ENCODE data around the gene KAT7. TPM values are rescaled to one million over a fixed set of nuclear protein-coding genes. Genes with fewer than 3 reads are reported as not detected.
"Not testable (repeated sequence)": the region's sequence is repeated elsewhere in the genome, so short reads cannot be mapped to it uniquely, and the experiment has no call there.

The KAT7 gene
- polyA plus RNA-seq, 10 donors = 21.9 to 35.2 (median 27.7) TPM

DNA sequence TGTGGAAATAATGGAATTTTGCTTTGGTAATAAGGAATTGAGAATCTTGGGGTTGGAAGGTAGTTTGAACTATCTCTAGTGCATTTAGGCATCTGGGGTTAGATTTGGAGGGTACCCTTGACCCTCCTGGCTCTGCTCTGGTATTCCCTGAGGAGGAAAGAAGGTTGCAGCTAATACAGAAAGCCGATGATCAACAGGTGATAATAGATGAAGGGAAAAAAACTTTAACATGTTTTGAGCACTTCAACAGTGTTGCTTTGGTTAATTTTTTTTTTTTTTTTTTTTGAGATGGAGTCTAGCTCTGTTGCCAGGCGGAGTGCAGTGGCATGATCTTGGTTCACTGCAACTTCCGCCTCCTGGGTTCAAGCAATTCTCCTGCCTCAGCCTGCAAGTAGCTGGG is 4.8 kb downstream of the KAT7 start:
- no peak for DNase-seq

DNA sequence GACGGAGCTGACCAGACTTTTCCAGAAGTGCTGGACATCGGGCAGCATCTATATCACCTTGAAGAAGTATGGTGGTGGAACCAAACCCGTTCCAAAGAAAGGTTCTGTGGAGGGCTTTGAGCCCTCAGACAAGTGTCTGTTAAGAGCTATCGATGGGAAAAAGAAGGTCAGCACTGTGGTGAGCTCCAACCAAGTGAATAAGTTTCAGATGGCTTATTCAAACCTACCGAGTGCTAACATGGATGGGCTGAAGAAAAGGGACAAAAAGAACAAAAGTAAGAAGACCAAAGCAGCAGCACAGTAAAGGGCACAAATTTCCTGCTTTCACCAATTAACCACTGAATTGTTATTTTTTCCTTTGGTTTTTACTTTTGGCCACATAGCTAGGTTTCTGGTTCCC is 6.9 kb downstream of the KAT7 start:
- no peak for DNase-seq

DNA sequence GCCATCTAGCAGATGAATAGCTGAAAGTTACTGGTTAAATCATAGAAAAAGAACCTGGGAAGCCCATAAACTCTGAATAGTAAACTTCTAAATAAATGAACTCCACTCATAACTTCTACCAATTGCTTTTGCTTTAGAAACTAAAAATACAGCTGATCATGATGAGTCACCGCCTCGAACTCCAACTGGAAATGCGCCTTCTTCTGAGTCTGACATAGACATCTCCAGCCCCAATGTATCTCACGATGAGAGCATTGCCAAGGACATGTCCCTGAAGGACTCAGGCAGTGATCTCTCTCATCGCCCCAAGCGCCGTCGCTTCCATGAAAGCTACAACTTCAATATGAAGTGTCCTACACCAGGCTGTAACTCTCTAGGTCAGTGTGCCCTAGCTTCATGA is 9.7 kb downstream of the KAT7 start:
- no peak for DNase-seq

DNA sequence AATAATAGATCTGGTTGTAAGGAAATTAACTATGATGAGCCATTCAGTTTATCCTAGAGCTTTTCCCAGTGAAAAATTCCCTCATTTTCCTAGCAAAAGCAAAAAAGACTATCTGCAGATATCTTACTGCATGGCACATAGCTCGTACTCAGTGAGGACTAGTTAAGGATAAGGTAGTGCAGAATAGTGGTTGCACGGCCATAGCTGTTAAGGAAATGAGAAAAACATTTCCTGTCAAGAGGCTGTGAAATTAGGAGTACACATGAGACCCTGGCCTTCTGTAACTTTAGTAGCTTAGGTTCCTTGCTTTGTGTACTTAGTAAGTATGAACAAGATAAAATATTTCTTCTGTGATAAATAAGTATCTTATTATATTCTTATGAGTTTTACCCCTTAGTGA is 10.3 kb downstream of the KAT7 start:
- DNase-seq = no peak

DNA sequence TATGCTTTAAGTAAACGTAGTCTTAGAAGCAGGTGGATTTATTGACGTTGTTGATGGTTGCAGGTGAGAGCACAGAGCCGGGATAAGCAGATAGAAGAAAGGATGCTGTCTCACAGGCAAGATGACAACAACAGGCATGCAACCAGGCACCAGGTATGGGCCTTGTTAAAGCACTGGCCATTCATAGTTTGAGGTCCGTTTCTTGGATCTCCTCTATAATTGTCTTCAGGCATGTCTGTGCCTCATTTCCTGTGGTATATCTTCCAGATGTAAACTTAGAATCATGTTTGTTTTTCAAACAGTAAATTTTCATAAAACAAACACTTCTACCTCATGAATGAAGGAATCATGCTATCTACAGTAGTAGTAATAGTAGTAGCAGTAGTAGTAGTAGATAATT is 20.6 kb downstream of the KAT7 start:
- DNase-seq = no peak

DNA sequence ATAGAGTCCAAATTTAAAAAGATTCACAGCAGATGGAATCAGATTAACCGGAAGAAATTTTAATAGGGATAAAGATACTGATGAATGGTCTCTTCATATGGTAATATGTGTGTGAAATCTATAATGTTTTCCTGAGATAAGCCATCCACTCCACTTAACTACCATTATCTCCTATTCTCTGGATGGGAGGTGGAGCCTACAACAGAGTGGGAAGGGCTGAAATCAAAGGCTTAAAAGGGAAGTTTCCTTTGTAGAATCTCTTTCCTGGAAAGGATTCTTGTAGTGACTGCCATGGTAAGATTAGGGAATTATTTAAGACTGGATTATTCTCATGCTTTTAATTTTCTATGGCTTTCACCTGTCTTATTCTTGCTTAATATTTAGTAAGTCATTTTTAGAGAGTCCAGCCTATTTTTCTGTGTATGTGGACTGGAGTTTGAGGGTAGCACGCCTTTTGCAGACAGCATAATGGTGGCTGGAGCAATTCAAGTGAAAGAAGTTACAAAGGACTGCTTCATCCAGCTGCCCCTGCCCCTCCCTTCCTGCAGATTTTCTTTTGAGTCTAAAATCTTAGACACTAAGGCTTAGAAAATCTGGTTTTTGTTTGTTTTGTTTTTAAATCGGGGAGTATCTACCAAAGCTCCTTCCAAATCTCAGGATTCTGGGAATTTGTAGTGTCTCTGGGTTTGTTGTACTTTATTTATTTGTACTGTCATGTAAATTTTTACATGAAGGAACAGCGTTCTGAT is 26.5 kb downstream of the KAT7 start:
- no peak for DNase-seq

DNA sequence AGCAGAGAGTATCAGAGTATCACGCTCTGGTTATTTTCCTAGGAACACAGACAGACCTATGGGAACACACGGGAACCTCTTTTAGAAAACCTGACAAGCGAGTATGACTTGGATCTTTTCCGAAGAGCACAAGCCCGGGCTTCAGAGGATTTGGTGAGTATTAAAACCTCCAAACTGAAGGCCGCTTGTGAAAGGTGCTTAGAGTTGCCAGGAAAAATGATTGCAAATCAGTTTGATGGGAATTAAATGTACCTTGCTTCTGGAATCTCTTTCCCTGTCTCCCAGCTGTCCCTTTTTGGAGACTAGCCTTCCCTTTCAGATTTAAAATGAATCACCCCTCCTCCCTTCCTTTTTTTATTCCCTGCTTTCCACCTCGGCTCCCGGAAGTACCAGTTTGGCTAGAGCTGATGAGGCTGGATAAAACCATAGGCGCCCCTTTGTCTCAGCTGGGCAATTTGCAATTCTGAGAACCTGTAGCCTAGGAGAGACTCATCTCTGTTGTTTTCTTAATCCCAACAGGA is 27.3 kb downstream of the KAT7 start:
- no peak for DNase-seq

DNA sequence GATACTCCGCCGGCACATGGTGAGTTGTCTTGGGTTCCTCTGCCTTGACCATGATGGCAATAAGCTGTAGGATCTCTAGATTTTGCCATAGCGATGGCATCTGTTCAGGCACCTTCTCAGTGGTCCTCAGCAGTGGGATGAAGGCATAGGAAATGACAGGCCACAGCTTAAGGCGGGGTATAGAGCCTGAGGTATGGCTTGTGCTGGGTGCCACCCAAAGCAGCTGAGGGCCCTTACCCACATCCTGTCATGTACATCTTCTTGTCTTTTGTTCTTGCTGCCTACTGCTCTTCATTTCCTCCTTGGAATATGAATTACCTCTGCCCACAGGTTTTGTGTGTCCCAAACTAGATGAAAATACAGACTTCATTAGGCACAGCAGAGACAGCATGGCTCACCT is 29.5 kb downstream of the KAT7 start:
- DNase-seq = no peak

DNA sequence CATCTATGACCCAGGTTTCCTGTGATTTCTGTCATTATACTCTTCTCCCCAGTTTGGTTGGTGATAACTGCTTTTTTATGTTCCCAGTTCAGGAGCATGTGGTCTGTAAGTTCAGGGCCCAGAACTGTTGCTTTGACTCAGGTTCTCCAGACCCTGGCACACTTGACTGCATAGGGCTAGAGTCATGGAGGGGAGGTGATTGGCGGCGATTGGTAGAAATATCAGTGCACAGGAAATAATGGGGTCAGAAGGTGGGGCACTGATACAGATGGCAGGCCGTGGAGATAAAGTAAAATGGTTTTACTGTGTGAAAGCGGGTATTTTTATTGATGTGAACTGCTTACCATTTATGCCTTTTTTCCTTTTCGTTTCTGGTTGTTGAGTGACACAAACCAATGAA is 30.7 kb downstream of the KAT7 start:
- no peak for DNase-seq

DNA sequence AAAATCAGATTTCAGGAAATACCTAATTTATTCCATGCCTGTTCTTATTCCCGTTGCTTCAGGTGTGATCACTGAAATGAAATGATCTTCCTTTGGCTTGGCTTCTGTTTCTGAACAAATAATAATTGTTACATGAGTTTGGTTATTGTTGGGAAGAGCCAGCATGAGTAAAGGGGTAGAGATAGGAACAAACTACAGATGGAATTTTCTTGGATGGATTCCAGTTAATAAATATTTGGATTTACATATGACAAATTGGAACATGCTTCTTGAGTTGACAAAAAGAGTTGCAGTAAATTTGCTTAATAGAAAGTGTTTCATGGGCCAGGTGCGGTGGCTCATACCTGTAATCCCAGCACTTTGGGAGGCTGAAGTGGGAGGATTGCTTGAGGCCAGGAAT is 31.2 kb downstream of the KAT7 start:
- no peak for DNase-seq

DNA sequence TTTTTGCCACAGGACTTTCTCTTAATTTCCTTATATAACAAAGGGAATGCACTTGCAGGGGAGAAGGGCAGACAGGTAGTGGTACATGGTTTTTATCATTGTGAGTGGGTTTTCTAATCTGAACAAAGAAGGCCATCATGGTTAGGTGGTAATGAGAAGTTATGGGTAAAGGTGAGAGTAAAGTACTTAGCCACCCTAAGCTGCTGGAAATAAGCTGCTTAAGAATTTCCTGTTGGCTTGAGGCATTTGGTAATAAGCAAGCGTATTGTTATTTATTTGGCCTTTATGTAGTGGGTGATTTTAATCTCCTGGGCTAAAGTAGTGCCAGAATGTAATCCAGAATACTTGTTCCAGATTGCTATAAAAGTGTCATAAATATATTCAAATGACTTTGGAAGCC is 32.3 kb downstream of the KAT7 start:
- no peak for DNase-seq

DNA sequence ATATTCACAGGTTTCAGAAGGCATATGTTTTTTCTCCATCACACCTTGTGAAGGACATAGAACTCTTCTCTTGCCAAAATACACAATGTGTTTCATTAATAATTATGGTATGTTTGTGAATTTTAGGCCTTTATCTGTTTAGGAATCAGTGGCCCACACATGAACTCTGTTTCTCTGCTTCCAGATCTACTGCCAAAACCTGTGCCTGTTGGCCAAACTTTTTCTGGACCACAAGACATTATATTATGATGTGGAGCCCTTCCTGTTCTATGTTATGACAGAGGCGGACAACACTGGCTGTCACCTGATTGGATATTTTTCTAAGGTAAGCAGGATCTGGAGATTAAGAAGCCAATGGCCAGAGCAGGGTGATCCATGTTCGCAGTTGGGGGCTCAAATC is 33.0 kb downstream of the KAT7 start:
- DNase-seq = no peak

DNA sequence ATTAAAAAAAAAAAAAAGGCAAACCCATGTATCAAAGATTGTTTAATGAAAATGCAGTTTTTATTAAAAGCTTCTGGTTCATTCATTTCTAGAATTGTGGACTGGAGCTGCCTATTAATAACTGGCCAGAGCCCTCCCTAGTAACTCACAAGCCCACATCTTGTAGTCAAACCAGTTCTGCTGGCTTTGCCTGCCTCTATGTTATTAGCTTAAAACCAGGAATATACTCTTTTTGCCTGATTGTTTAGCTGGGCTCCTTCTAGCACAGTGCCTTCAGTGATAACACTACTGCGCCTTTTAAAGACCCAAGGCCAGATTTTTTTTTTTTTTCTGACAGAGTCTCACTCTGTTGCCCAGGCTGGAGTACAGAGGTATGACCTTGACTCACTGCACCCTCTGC is 33.4 kb downstream of the KAT7 start:
- no peak for DNase-seq

DNA sequence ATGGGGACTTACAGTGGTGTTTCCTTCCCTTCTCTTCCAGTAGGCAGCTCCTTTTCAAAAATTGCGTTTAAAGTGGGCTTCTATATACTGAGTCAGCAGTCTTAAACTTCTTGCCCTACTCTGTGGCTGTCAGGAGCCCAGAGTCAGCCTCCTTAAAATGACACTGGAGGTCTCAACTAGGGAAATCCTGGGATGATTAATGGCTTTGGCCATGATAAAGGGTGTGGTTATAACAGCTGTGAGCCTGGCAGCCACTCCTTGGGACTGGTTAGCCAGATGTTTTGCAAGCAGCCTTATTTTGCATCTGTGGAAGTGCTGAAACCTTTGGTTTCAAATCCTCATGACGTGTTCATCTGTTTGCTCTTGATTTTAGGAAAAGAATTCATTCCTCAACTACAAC is 34.3 kb downstream of the KAT7 start:
- DNase-seq = peak; percentile 24 to 72 (median 47)

DNA sequence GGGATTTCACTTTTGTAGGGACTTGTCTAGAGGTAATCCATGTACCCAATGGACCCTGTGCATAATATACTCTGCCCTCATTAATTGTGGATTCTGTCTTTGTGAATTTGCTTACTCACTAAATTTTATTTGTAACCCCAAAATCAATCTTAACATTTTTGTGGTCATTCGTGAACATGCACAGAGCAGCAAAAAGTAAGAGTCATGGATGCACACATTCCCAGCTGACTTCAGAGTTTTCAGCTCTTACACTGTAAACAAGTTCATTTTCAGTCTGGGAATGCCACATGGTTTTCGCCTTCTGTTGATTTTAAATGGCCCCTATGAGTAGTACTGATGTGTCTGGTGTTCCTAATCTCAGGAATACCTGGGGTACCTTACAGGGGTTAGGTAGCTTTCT is 35.1 kb downstream of the KAT7 start:
- DNase-seq = no peak

DNA sequence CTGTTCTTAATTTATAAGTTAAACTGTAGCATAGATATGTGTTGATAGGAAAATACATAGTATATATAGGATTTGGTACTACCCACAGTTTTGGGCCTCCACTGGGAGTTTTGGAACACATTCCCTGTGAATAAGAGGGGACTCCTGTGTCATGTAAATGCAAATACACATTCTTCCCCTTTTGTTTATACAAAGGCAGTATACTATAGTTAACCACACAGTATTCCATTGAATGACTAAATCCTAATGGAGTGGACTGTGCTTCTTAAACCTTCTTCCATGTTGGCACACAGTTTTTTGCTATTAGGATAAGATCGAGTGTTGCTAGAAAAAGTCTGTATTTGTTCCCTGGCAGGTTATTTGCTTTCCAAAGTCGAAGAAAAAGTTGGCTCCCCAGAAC is 37.2 kb downstream of the KAT7 start:
- no peak for DNase-seq

DNA sequence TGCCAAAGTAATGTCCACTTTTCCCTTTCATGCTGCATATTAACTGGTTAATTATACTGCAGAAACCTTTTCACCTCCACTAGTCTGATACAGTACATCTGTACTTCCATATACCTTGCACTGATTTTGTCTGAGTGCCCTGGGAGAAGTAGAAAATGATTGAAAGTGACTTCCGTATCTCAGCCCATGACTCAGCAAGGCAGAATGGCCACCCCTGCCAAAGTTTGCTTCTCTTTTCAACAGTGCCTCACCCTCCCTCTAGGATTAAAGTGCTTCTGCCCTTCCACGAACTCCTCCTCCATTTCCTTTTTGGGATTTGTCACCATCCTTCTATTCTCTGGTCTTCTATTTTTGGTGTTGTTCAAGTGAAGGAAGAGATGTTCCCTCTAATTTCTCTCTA is 39.8 kb downstream of the KAT7 start:
- not testable (repeated sequence) for DNase-seq

DNA sequence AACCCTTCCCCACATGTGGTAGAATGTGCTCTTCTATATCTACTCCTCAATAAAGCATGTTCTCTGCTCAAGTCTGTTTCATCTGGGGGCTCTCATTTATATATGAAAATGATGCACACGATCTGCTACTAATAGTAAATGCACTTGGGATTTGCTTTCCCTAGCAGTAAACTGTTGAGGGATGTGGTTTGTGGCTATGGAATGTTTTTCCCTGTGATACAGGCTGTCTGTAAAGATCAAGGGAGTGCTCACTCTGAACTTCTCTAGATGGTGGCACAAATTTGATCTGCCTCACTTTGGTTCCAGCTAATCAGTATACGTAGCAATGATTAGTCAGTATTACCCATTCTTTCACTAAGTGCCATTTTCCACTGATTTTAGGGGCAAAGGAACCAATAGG is 40.5 kb downstream of the KAT7 start:
- DNase-seq = no peak

DNA sequence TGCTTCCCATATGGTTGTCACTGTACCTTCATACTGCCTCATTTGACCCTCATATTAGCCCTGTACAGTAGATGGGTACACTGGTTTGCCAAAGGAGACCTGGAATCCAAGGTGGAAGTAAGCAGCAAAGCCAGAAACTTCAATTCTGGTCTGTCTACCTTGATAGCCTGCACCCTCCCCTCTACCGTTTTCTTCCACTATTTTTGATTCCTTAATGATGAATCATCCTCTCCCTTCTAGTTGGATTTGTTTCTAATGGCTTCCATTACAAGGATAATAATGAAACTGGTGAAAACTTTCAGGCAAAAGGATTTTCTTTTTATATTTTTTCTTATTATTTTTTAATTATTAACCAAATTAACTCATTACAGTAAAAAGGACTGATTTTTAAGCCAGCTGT is 42.1 kb downstream of the KAT7 start:
- DNase-seq = no peak

DNA sequence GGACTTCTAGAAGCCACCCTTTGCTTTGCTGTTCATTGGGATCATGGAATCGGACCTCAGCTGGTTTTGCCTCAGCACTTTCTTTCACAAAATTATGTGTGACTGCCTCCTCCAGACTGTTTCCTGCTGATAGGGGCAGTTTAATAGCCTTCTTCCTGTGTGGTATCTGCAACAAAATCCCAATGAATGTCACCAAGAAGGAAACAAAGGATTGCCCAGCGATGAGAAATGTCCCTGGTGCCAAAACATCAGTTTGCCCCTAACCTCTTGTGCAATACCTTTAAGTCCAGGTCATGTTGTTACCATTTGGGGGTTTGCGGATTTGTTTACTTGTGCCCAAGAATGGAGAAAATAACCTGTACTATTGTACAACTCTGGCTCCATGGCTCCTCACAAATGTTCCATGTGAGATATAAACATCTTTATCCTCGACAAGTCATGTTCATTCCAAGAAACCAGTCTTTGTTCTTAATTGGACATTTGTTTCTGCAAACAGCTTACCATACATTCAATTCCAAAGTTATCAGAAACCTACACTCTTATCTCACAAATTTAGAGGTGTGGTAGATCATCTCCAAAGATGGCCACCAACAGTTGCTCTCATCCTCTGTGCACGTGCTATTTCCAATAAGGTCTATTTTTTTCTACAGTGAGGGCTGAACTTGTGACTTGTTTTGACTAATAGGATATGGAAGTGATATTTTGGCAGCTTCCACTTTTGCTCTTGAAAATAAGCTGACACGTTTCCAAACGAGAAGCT is 44.5 kb downstream of the KAT7 start:
- DNase-seq = no peak

DNA sequence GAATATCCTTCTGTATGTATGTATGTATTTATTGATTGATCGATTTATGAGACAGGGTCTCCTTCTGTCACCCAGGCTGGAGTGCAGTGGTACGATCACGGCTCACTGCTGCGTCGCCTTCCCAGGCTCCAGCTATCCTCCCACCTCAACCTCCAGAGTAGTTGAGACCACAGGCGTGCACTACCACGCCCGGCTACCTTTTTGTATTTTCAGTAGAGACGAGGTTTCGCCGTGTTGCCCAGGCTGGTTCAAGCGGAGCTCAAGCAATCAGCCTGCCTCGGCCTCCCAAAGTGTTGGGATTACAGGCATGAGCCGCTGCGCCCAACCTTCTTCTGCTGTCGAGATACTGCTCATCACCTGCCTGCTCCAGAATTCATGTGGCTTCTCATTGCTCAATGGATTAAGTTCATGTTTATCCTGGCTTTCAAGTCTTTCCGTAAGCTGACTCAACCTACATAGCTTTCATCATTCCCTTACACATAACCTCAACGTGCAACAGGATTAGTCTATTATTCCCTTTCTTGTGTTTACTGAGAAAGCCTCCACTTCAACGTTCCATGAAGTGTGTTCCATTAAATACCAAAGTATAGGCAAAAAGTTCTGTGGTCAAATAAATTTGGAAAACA is 45.8 kb downstream of the KAT7 start:
- no peak for DNase-seq

DNA sequence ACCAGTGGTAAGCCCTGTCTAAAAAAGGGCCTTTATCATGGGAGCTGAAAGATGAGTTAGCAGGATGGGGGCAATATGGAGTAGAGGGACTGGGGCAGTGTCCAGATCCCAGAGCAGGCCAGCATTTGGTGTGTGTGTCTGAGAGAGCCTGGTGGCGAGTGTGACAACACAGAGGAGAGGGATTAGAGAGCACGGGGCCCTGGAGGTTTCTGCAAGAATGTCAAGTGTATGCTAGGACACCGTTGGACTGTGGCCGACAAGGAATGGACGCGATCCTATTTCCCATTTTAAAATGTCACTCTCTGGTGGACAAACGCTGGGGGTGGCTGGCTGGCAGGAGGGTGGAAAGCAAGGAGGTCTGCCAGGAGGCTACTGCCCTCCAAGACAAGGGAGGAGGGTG is 47.0 kb downstream of the KAT7 start:
- DNase-seq = no peak
